Measurements from ENCODE around the gene POLD2.

The POLD2 gene

GRCh38 chr7:44112997-44113763 is 10.2 kb downstream of the POLD2 start:
- no peak for DNase-seq

GRCh38 chr7:44112231-44112996 is 10.9 kb downstream of the POLD2 start:
- DNase-seq, result no peak

- DNase-seq, result no peak
Observed at GRCh38 chr7:44111761-44112160, 11.6 kb downstream of the POLD2 start.

GRCh38 chr7:44110719-44111635 is 12.4 kb downstream of the POLD2 start:
- DNase-seq, result no peak

GRCh38 chr7:44109991-44110390 is 13.4 kb downstream of the POLD2 start:
- no peak for DNase-seq

- no peak for DNase-seq
Observed at GRCh38 chr7:44108768-44109750, 14.3 kb downstream of the POLD2 start.

- no peak for DNase-seq
Observed at GRCh38 chr7:44107961-44108767, 15.2 kb downstream of the POLD2 start.

GRCh38 chr7:44107116-44107960 is 16.0 kb downstream of the POLD2 start:
- no peak for DNase-seq

GRCh38 chr7:44106311-44107065 is 16.9 kb downstream of the POLD2 start:
- no peak for DNase-seq

GRCh38 chr7:44105832-44106231 is 17.5 kb downstream of the POLD2 start:
- DNase-seq, result no peak

GRCh38 chr7:44104860-44105771 is 18.2 kb downstream of the POLD2 start:
- DNase-seq, result no peak

GRCh38 chr7:44103923-44104859 is 19.2 kb downstream of the POLD2 start, which contains the start of gene AEBP1:
AEBP1 (plus strand) TSS chr7:44104345; CDS start chr7:44104666, 321 bp downstream.
- no peak for DNase-seq

- no peak for DNase-seq
Observed at GRCh38 chr7:44103566-44103922, 19.8 kb downstream of the POLD2 start.

GRCh38 chr7:44102846-44103565 is 20.3 kb downstream of the POLD2 start:
- no peak for DNase-seq

GRCh38 chr7:44101966-44102845 is 21.1 kb downstream of the POLD2 start:
- no peak for DNase-seq

Measured in NCI-H2107 (cell line).